NOMO-1 treated with dmso at 0.1 percent for 144 hours (cell line): Measurements from ENCODE around the gene KIAA0513.

Source experiments
- DNase-seq: peaks from one replicate; lab custom pipeline; 2025; ENCODE audit not compliant: unreplicated experiment; lab: John Stamatoyannopoulos, UW

The KIAA0513 gene, protein sequence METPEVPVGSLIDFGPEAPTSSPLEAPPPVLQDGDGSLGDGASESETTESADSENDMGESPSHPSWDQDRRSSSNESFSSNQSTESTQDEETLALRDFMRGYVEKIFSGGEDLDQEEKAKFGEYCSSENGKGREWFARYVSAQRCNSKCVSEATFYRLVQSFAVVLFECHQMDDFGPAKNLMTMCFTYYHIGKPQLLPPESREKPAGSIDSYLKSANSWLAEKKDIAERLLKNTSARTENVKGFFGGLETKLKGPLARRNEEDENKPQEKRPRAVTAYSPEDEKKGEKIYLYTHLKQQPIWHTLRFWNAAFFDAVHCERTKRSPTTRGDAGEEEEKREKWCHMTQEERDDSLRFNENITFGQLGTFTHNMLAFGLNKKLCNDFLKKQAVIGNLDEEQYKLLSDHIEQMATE

DNA sequence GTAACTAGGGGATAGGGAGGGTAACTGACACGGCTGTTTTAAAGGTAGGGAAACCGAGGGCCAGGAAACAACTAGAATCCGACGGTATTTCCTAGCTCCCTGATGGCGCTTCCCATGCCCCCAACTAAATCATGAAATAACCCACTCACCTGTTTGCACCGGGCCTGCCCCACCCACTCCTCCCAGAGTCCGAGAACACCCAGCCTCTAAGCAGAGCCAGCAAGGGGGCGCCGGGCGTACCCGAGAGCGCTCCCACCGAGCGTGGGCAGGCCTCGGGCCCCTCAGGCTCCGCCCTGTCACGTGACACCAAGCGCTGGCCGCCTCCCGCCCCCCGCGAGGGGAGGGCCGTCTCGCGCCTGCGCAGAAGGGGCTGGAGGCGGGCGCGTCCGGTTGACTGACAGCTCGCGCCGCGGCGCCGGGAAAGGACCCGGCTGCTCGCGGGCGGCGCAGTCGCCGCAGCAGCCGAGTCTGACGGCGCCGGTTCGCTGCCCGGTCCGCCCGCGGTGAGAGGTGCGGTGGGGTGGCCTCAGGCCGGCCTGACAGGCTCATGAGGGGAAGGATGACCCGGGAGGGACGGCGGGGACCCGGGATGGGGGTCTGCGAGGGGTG is at the start of gene KIAA0513:
Gene KIAA0513, plus strand, starts transcription at position 447 of the 609 bp plus-strand sequence. CDS start 39,277 bp downstream, outside the sequence.
- peak; percentile 83 for DNase-seq

DNA sequence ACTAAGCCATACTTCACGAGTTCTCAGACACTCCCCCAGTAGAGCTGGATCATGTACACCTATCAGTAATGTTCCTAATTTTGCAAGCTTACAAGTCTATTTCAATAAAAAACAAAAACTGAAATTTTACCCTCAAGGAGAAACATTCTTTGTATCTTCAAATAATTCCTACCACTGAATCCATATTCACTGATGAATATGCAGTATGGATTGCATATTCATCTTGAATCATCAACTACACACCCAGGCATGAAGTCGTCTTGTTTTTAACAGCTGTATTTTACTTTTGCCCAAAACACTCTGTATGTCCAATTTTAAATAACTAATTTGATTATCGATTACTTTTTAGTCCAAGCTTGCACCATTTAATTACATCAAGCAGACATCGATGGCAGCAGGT is 48.1 kb upstream of the KIAA0513 start:
- DNase-seq, result no peak

DNA sequence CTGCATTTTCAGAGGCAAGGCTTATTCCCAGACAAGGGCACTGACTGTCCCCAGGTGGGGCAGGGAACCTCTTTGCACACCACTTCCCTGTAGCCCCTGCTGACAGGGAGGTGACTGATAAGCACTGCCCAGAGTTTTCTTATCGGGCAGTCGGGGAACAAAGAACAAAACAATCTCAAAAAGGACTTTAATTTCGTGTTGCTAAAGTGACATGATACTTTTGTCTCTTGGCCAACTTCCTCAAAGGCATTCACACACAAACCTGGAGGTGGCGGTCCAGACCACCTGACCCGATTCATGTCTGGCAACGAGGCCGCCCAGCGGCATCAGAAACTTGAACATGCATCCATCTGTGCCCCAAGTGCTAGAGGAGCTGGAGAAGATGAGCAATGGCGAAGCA is 45.2 kb upstream of the KIAA0513 start:
- peak; percentile 74 for DNase-seq

DNA sequence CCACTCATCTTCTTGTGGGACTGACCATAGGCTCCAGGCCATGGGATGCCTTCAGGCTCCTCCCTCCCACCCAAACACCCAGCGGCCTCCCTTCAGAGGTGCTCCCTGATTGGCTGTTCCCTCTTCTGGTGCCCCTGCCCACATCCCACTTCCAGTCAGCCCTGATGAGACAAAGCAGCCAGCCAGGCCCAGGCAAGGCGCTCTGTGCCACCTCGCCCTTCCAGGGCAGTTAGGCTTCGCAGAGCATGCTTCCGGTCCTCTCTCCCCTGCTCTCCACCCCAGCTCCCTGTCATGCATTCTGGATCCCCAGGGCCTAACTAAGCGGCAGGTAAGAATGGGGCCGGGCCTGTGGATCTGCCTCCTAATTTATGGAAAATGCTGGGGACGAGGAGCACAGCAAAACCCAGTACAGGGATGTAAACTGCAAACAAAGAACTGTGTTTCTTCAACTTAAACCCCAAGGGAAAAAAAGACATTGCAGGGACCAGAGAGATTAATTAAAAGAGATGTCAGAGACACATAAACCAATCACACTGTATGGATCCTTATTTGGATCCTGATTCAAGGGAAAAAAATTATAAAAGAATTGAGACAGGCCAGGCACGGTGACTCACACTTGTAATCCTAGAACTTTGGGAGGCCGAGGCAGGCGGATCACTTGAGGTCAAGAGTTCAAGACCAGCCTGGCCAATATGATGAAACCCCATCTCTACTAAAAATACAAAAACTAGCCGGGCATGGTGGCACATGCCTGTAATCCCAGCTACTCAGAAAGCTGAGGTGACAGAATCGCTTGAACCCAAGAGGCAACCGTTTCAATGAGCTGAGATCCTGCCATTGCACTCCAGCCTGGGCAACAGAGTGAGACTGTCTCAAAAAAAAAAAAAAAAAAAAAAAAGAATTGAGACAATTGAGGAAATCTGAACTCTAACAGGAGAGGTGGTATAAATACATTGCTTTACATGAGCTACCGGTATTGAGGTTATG is 42.2 kb upstream of the KIAA0513 start:
- no peak for DNase-seq

DNA sequence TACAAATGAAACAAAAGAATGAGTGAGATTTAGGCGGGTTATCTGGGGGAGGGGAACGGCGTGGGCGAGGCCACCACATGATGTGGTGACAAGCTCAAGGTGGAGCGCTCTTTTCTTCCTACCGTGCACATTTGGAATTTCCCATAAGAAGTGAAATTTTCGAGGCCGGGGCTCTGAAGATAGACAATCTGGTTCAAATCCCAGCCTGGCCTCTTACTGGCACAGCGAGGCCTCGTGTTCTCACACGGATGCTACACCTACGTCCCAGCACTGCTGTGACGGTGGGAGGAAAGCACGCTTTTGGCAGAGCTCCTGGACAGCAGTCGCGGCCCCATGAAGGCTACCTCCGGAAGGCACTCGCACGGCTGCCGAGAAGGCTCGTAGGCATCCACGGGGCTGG is 41.5 kb upstream of the KIAA0513 start:
- DNase-seq, result no peak

DNA sequence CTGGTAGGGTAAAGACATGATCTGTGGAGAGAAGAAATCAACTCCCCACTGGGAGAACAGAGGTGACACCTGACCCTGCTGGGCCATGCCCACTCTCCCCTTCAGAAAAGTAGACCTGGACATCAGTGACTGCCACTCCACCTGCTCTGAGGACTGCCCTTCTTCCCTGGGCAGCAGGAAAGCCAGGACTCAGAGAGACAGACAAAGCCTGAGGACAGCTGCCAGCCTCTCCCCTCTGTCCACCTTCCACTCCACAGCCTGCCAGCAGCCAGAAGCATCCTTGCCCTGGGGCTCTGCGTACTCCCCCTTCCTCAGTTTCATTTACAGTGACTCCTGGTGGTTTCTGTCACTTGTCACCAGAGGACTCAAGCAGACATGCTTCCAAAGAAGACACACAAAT is 40.7 kb upstream of the KIAA0513 start:
- DNase-seq, result no peak

DNA sequence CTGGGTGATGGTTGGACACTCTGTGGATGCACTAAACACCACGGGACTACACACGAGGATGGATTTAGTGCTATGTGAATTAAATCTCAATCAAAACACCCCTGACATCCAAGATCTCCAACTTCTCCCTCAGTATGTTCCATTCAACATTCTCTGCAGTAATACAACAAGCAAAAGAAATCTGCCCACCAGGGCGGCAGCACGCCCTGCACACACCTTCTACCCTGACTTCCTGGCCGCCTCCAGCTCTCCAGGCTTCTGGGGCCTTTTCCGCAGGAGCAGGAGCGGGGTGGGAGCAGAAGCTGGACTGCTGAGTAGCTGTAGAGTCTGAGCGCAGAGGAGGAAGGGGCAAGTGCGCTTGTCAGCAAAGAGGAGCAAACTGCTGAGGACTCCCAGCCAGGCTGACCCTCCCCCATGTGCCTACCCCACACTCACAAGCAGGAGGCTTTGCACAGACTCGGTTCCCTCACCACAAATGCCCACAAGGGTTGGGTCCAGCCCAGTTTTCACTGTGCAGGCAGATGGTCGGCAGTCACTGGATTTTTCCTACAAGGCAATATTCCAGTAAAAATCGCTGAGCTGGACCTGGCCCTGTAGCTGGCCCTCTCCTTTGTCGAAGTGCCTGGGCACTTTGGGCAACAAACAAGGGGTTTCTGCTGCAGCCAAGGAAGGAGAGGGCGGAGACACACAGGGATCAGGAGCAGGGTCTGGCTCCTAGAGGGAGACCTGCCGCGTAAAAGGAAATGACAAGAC is 39.1 kb upstream of the KIAA0513 start:
- DNase-seq, result no peak

DNA sequence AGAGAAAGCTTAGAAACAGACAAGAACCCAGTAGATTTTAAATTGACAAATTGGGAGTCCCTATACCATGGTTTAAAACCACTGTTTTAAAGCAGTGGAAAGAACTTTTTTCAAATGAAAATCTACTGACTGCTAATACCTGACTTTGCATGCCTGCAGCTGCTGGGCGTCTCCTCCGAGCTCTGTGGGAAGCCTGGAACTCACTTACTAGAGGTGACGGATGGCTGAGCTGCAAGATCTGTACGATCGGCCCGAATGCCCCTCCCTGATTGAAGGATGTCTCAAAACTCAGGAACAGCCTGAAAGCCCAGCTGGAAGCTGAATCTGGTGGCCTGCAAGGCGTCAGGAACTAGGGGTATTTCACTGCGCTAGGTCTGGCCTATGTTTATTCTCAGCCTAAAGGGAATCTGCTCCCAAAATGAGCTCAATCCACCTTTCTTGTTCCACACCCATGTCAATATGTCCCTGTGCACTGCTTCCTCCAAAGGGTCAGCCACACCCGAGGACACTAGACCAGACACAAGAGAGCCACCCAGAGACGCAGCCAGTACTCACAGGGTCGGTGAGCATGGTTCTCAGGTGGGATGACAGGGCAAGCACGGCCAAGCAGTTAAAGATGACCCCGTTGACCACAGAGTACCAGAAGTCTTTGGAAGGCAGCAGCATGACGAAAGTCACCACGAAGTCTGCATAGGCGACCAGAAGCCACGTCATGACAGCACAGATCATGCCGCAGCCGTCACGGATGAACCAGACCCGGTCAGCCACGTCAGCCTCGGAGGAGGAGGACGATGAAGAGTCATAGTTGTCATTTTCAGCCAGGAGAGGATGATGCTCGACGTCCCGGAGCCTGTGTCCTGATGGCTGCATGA is 37.6 kb upstream of the KIAA0513 start:
- no peak for DNase-seq

DNA sequence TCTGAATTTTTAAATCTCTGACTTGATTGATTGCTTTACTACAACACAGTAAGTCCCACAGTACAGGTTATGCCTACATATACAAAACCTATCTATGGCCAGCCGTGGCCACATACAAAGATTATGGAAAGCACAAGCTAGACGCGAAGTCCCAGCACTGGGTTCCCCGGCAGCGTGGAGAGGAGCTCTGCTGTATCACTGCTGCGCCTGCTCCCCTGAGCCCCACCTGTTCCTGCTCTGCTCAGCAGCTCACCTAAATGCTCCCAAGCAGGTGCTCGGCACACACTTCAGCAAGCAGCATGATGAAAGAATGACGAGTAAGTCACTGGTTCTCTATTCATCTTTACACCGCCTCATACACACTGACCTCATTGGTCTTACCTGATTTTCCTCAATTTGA is 36.8 kb upstream of the KIAA0513 start:
- no peak for DNase-seq

DNA sequence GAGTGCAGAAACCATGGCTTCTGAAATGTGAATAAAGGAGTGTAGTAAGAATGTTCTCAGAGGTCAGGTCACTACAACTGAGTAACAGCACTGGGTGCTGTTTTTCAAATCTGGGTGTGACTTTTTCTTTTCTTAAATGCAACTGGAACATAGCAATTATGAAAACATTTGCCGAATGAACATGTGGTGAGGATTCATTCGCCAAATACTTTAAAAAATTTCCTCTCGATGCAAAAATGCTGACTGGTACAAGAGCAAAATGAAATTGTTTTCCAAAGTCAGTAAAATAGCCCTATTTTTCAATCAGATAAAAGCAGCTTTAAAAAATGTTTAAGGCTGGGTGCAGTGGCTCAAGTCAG is 34.9 kb upstream of the KIAA0513 start:
- DNase-seq, result no peak

DNA sequence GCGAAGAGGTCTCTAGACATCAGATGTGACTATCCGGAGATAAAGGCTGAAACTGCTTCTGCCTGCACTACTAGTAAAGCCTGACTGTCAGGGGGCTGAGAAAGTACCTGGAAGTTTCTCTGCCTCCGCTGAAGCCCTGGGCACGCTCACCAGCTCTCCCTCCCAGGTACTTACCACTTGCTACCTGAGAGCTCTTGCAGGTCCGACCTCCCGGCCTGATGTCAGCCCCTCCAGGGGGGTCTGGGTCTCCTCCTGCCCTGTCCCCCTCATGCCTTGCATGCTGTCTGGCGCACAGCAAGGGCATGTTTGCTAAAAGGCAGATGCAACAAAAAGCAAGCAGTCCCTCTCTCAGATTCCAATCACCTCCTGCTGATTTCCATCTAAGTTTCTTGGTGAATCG is 33.7 kb upstream of the KIAA0513 start:
- DNase-seq, result no peak

DNA sequence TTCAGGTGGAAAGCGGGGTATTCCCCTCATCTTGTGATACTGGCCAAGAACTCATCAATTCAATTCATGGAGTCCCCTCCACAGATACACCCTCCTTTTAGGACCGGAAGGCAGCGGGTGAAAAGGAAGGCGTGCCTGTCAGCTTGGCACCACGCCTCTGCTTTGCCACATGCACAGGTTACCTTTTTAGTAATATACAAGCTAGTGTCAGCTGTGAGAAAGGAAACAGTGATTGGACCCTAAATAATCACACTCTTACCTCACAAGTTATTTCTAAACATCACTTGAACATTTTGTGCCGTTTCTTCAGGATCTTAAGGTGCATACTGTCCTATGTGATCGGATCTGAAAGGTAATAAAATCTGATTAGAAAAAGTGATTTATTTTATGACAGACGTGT is 31.9 kb upstream of the KIAA0513 start:
- no peak for DNase-seq

DNA sequence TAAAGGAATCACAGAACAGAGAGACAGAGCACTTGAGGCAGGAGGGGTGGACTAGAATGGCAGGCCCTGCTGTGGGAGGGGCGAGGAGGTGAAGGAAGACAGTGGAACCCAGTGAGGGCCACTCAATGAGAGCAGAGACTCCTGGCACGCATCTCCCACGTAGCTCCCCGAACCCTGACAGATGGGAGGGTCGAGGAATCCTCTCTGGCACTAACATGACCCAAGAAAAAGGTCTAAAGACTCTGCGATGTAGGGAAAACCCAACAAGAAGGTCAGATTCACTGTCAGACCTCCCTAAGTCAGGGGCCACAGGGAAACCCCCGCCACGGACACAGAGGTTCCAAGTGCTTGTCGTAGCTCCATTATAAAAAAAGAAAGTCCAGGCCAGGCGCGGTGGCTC is 31.2 kb upstream of the KIAA0513 start:
- DNase-seq, result no peak

DNA sequence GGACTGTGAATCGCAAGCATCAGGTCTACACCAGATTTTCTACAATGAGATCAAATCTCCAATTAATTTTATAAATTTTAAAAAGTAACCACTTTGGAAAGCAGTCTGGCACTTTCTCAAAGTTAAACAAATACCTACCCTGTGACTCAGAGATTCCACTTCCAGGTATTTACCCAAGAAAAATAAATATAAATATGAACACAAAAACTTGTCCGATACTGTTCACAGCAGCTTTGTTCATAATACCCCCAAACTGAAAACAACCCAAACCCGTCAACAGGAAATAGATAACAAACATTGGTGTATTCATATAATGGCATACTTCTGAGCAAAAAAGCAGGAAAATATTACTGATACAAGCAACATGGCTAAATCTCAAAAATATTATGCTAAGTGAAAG is 28.4 kb upstream of the KIAA0513 start:
- no peak for DNase-seq

DNA sequence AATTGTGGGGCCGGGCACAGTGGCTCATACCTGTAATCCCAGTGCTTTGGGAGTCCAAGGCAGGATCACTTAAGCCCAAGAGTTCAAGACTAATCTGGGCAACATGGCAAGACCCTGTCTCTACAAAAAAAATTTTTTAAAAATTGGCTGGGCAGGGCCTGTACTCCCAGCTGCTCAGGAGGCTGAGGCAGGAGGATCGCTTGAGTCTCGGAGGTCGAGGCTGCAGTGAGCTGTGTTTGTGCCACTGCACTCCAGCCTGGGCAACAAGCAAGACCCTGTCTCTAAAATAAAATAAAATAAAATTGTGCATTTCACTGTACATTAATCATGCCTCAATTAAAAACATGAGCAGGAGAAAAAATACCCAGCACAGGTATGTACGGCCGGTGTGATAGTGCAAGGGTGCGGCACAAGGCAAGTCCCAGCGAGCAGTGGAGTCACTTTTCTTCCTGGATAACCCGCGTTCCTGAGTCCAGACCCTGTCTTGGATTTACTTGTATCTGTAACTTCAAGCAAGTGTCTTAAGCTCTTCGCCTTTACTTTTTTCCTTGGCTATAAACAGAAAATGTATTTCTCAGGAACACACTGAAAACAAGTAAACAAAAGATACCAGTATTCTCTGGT is 27.6 kb upstream of the KIAA0513 start:
- DNase-seq, result no peak

DNA sequence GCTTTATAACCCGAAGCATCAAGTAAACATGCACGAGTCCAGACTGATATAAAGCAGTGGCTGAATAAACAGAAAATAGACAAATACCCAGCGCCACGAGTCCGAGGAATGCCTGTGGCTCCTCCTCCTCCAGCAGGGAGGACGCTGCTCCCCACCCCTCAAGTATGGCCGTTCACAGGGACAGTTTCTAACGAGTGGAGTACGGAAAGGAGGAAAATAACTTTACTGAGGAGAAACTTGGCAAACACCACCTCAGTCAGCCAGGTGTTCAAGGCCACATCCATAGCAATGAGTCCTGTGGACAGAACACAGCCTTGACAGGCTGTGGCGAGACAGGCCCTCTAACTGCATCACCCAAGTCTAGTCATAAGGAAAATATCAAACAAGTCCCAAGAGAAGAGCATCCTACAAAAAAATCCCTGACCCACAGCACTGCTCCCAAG is 25.5 kb upstream of the KIAA0513 start:
- no peak for DNase-seq

DNA sequence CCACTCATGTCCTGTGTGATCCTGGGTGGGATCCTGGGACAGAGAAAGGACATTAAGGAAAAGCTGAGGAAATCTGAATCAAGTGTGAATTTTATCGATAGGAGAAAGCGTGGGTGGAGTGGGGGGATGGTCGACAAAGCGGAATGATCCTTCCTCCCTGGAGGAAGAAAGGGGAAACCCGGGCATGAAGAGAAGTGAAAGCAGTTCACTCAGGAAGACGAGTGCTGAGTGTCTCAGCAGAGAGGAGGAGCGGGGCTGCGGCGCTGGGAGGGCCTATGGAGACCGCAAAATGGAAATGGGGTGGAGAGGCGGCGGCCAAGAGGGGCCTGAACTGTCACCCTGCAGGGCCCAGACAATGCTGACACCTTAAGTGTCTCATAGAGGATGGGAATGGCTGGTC is 25.0 kb upstream of the KIAA0513 start:
- DNase-seq, result peak; percentile 55

DNA sequence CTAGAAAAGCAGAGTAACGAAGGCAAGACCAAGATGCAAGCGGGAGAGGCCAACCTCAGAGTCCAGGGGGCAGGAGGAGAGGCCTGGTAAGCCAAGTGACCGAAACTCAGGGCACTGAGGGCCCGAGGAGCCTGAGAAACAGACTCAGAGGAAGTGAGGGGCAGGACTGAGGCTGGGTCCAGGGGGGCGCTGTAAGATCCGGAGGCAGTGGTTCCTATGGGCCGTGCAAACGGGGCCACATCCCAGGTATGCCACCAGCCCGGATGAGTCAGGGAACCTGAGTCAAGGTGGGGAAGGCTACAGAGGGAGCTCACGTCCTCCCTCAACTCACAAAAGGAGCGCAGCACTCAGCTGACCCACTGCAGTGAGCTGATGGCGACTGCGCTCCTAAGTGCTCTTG is 24.5 kb upstream of the KIAA0513 start:
- DNase-seq, result no peak
